RWPE2 (cell line): ENCODE measurements around the gene GPRC5D.

Source experiments
- ATAC-seq: fragments of 200-7000 bp; cut with Tn5 transposase; 3 replicates; pipeline ENCODE4 v1.9.1; 2021; ENCODE audit warnings: low read depth
- DNase-seq: peaks from one replicate; pipeline ENCODE4 v3.0.0-alpha.2; 2020; ENCODE audit warnings: low spot score
- H3K27ac ChIP-seq: fragments of 450-650 bp; 2 replicates; pipeline ENCODE4 v1.5.1; 2017; ENCODE audit warnings: mild to moderate bottlenecking; ENCODE audit not compliant: poor library complexity, severe bottlenecking
- H3K27me3 ChIP-seq: fragments of 250-450 bp; sonication (Bioruptor Pico); 2 replicates; pipeline ENCODE4 v1.5.1; 2021; ENCODE audit warnings: mild to moderate bottlenecking, moderate library complexity; ENCODE audit not compliant: insufficient read depth, poor library complexity, severe bottlenecking
- H3K36me3 ChIP-seq: fragments of 250-450 bp; sonication (Bioruptor Pico); 2 replicates; pipeline ENCODE4 v1.5.1; 2020; ENCODE audit warnings: low read depth, mild to moderate bottlenecking, moderate library complexity
- H3K4me1 ChIP-seq: fragments of 250-450 bp; sonication (Bioruptor Pico); 2 replicates; pipeline ENCODE4 v1.5.1; 2021; ENCODE audit warnings: mild to moderate bottlenecking, moderate library complexity; ENCODE audit not compliant: insufficient read depth, poor library complexity, severe bottlenecking
- H3K4me3 ChIP-seq: fragments of 250-450 bp; sonication (Bioruptor Pico); 2 replicates; pipeline ENCODE4 v1.5.1; 2021; ENCODE audit warnings: mild to moderate bottlenecking, moderate library complexity; ENCODE audit not compliant: severe bottlenecking
- H3K9me3 ChIP-seq: fragments of 250-450 bp; sonication (Bioruptor Pico); 2 replicates; pipeline ENCODE4 v1.5.1; 2021; ENCODE audit warnings: mild to moderate bottlenecking, moderate library complexity; ENCODE audit not compliant: severe bottlenecking
- TF ChIP-seq, protein P1 (sequence below): fragments of 450-650 bp; IDR thresholded peaks from one replicate; pipeline ENCODE4 v1.5.1; 2017; ENCODE audit warnings: mild to moderate bottlenecking, moderate library complexity; ENCODE audit not compliant: poor library complexity, severe bottlenecking

GPRC5D gene

DNA sequence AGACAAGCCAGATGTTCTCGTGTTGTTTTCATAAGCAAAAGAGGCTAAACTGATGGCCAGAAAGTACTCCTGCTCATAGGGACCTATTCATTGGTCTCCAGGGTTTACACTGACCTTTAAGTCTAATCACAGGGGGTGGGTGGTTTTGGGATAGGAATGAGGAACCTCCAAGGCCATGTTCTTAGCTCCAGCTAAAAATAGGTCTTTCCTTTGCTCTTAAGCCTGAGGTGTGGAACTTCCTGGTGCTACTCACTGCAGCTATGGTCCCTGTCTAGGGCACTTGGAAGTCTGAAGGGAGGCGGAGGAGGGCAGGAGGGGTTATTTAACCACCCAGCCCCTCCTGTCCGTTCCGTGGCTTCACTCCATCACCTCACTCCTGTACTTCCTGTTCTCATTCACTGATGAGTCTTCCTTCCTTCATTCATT is 42.0 kb downstream of the GPRC5D start:
- DNase-seq, result no peak
- Histone ChIP-seq H3K27me3 (no peaks in the 10 kb centered on the region), H3K4me1 (no peaks in the 10 kb centered on the region)

DNA sequence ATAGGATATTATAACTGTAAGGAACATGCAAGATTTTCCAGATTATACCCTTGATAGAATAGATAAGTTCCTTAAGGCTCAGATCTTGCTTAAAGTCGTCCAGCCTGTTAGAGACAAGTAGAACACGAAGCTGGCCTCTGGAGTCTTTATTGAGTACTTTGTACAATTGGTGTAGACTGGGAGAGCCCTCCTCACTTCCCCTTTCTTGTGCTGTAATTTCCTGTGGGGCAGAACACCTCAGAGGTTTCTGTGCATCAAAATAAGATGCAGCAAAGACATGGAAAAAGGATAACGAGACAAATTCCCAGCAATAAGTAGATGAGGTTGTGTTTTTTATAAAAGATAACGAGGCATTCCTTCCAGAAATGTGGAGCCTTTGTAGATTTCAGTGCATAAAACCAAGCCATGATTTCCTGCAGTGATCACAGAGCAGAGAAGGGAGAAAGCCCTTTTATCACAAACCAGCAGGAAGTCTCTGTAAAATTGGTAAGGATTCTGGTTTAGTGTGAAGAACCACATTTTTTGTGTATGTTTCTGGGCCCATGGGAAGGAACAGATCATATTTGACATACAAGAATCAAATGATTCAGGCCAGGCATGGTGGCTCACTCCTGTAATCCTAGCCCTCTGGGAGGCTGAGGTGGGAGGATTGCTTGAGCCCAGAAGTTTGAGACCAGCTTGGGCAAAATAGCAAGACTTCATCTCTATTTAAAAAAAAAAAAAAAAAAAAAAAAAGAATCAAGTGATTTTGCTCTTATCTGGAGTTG is 42.6 kb downstream of the GPRC5D start:
- no peak overlapping the region for H3K4me3 ChIP-seq
- TF ChIP-seq, protein P1, sequence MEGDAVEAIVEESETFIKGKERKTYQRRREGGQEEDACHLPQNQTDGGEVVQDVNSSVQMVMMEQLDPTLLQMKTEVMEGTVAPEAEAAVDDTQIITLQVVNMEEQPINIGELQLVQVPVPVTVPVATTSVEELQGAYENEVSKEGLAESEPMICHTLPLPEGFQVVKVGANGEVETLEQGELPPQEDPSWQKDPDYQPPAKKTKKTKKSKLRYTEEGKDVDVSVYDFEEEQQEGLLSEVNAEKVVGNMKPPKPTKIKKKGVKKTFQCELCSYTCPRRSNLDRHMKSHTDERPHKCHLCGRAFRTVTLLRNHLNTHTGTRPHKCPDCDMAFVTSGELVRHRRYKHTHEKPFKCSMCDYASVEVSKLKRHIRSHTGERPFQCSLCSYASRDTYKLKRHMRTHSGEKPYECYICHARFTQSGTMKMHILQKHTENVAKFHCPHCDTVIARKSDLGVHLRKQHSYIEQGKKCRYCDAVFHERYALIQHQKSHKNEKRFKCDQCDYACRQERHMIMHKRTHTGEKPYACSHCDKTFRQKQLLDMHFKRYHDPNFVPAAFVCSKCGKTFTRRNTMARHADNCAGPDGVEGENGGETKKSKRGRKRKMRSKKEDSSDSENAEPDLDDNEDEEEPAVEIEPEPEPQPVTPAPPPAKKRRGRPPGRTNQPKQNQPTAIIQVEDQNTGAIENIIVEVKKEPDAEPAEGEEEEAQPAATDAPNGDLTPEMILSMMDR, result no peak
- H3K36me3 ChIP-seq, result peaks cover 72% of the 10 kb centered on the region
- H3K27me3 ChIP-seq, result no peaks in the 10 kb centered on the region
- H3K9me3 ChIP-seq, result no peaks in the 10 kb centered on the region
- no peak overlapping the region for H3K27ac ChIP-seq
- ATAC-seq (no peak), DNase-seq (no peak)
- no peaks in the 10 kb centered on the region for H3K4me1 ChIP-seq

More for the DNA sequence above, 42.0 kb downstream of the GPRC5D start:
- TF ChIP-seq, protein P1, result no peak
- no peaks in the 10 kb centered on the region for H3K9me3 ChIP-seq
- H3K27ac ChIP-seq, result no peak overlapping the region
- no peak overlapping the region for H3K4me3 ChIP-seq
- ATAC-seq, result no peak
- H3K36me3 ChIP-seq, result peaks cover 71% of the 10 kb centered on the region

DNA sequence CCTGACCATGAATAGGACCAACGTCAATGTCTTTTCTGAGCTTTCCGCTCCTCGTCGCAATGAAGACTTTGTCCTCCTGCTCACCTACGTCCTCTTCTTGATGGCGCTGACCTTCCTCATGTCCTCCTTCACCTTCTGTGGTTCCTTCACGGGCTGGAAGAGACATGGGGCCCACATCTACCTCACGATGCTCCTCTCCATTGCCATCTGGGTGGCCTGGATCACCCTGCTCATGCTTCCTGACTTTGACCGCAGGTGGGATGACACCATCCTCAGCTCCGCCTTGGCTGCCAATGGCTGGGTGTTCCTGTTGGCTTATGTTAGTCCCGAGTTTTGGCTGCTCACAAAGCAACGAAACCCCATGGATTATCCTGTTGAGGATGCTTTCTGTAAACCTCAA is 43.3 kb downstream of the GPRC5D start:
- Histone ChIP-seq H3K4me1 (peaks cover 7% of the 10 kb centered on the region), H3K4me3 (no peak overlapping the region), H3K9me3 (no peaks in the 10 kb centered on the region), H3K36me3 (peaks cover 69% of the 10 kb centered on the region), H3K27me3 (no peaks in the 10 kb centered on the region), H3K27ac (no peak overlapping the region)
- ATAC-seq (no peak), DNase-seq (no peak)
- TF ChIP-seq, protein P1, result no peak

DNA sequence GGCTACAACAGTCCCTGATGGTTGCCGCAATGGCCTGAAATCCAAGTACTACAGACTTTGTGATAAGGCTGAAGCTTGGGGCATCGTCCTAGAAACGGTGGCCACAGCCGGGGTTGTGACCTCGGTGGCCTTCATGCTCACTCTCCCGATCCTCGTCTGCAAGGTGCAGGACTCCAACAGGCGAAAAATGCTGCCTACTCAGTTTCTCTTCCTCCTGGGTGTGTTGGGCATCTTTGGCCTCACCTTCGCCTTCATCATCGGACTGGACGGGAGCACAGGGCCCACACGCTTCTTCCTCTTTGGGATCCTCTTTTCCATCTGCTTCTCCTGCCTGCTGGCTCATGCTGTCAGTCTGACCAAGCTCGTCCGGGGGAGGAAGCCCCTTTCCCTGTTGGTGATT is 43.7 kb downstream of the GPRC5D start:
- DNase-seq, result no peak
- H3K36me3 ChIP-seq, result peaks cover 69% of the 10 kb centered on the region
- no peak overlapping the region for H3K4me3 ChIP-seq
- no peaks in the 10 kb centered on the region for H3K9me3 ChIP-seq
- no peak for ATAC-seq
- no peak overlapping the region for H3K27ac ChIP-seq
- H3K27me3 ChIP-seq, result no peaks in the 10 kb centered on the region
- peaks cover 11% of the 10 kb centered on the region for H3K4me1 ChIP-seq
- TF ChIP-seq, protein P1, result no peak

DNA sequence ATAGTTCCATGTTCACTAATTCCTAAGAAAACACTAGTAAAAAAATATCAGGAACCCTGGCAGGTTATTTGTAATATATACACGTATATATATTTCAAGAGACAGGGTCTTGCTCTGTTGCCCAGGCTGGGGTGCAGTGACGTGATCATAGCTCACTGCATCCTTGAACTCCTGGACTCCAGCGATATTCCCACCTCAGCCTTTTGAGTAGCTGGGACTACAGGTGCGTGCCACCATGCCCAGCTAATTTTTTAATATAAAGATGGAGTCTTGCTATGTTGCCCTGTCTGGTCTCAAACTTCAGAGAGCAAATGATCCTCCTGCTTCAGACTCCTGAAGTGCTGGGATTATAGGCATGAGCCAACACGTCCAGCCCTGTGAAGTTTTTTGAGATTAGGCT is 44.4 kb downstream of the GPRC5D start:
- H3K36me3 ChIP-seq, result peaks cover 72% of the 10 kb centered on the region

More for the DNA sequence above, 44.4 kb downstream of the GPRC5D start:
- Histone ChIP-seq H3K27ac (no peak overlapping the region), H3K4me3 (no peak overlapping the region), H3K27me3 (no peaks in the 10 kb centered on the region), H3K4me1 (peaks cover 17% of the 10 kb centered on the region), H3K9me3 (no peaks in the 10 kb centered on the region)
- DNase-seq (no peak), ATAC-seq (no peak)
- TF ChIP-seq, protein P1, result no peak
